ENCODE measurements around the gene FAM83F. TPM values are rescaled to one million over a fixed set of nuclear protein-coding genes. Genes with fewer than 3 reads are reported as not detected.

Gene FAM83F
- polyA plus RNA-seq, 3 donors, result 2.2 to 2.9 (median 2.7) TPM

DNA sequence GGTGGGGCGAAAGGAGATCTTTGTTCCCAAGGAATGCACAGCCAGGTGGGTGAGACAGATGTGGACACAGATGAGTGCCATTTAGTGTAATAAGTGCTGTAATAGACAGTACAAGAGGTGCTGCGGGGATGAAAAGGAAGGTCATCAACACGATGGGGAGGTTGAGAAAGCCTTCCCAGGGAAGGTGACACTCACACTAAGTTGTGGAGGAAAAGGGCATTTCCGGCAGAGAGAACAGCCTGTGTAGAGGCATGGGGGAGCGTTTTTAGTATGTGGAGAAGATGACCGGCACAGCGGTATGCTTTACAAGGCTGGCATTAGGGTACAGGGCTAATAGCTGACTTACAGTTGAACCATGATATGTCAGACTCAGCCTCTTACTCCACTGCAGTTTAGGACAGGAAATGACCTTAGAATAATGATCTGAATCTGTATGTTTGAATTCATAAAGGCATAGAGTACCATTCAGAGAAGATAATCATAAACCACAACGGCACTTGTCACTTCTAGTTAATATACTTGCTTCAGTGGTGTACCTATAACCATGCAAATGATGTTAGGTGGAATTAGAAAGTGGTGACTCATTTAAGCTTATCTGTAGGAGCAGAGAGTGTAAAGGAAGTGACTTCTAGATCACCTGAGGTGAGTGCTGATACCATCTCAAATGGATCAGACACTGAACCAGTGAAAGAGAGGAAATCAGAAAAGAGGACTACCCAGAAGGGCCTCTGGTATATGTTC, 60.6 kb downstream of the FAM83F start:
- no peak for DNase-seq

DNA sequence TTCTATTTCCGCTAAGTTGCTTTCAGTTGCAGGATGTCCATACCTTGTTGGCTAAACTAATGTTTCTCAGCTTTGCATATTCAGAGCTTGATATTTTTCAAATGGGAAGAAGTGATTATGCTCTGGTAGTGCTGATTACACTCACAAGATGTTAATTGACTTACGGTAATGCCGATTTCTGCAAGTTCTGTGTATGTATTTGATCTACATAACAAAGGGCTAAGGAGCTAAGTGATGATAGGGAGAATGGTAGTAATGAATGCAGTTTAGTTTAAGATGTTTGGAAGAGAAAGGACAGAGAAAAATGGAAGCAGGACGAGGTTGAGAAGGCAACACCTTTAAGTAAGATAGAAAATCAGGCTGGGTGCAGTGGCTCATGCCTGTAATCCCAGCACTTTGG, 61.4 kb downstream of the FAM83F start:
- DNase-seq, result no peak

DNA sequence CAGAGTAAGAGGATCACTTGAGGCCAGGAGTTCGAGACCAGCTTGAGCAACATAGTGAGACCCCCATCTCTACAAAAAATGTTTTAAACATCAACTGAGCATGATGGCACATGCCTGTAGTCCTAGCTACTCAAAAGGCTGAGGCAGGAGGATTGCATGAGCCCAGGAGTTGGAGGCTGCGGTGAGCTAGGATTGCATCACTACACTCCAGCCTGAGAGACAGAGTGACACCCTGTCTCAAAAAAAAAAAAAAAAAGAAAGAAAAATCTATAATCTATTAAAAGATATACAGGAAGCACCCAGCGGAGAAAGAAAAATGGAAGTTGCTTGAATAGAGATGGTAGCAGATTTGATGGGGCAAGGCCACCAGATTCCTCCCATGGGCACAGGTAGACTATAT, 61.8 kb downstream of the FAM83F start:
- no peak for DNase-seq

DNA sequence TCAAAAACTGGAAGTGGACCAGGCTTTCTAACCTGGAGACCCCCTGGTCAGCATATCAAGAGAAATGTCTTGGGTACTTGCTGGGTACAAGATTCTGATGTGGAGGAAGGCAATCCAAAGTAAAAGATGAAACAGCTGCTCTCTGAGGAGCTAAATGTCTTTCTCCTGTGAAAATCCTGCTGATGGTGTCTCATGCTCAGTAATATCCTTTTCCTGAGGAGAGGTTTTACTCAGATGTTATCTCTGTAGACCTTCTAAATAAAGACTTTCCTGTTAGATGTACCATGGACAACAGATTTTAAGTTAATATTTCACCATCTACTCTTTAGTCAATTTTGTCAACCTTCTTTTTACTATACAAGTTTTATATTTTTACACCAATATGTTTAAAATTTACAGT, 62.9 kb downstream of the FAM83F start:
- no peak for DNase-seq

DNA sequence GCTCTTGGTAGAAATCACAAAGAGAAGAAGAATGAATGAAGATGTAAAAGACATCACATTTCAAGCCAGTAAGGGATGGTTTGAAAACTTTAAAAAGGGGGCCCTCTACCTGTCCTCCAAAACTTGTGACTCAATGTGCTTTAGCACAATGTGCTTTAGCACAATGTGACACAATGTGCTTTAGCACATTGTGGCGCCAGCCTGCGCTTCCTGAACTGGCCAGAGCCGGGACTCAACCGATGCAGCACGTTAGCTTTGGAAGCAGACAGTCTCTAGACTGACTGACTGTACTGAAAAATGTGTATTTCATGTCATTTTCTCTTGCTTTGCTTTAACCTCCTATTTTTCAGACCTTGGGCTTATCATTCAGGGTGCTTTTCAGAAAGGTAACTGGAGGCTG, 63.5 kb downstream of the FAM83F start:
- DNase-seq, result no peak

DNA sequence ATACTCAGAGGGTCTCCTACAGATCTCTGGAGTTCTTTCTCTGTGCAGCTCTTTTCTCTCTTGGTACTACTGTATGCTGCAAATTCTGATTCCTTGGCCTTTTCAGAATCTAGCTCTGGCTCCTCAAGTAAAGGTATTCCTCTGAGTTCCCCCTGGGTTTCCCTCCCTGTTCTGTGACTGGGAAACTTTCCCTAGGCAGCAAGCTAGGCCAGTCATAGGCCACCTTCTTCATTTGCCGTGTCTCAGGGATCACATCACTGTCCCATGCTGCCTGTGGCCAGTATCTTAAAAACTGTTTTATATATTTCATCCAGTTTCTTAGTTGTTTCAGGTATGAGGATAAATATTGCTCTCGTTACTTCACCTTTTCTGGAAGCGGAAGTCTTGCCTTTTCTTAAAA, 71.2 kb downstream of the FAM83F start:
- no peak for DNase-seq

DNA sequence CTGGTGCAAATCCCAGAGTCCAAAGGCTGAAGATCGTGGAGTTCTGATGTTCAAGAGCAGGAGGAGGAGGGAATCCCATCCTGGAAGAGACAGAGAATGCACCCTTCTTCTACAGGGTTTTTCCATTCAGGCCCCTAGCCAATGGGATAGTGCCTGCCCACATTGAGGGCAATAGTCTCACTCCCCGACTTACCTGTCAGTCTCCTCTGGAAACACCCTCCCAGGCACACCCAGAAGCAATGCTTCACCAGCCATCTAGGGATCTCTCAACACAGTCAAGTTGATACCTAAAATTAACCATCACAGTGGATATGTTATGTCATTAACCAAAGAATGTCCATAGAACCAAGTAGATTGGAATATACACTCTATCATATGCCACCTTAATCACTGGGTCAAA, 72.9 kb downstream of the FAM83F start:
- DNase-seq, result no peak

DNA sequence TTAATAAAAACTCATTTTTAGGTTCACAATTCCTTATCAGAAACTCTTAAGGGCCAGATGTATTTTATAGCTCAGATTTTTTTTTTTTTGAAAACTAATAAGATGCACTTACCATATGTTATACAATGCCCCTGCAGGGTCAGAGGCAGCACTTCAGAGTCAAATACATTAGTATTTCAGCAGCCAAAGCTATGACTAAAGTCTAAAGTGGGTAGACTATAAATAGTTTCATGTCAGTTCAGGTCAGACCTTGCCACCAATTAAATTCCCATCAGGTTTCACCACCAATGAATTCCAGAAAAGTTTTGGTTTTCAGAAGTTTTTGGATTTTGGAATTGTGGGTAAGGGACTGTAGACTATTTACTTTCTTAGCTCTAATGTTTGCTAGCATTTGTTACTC, 75.9 kb downstream of the FAM83F start:
- no peak for DNase-seq

- DNase-seq, result no peak
These were observed 77.0 kb downstream of the FAM83F start for GRCh38 chr22:40071720-40072119.

DNA sequence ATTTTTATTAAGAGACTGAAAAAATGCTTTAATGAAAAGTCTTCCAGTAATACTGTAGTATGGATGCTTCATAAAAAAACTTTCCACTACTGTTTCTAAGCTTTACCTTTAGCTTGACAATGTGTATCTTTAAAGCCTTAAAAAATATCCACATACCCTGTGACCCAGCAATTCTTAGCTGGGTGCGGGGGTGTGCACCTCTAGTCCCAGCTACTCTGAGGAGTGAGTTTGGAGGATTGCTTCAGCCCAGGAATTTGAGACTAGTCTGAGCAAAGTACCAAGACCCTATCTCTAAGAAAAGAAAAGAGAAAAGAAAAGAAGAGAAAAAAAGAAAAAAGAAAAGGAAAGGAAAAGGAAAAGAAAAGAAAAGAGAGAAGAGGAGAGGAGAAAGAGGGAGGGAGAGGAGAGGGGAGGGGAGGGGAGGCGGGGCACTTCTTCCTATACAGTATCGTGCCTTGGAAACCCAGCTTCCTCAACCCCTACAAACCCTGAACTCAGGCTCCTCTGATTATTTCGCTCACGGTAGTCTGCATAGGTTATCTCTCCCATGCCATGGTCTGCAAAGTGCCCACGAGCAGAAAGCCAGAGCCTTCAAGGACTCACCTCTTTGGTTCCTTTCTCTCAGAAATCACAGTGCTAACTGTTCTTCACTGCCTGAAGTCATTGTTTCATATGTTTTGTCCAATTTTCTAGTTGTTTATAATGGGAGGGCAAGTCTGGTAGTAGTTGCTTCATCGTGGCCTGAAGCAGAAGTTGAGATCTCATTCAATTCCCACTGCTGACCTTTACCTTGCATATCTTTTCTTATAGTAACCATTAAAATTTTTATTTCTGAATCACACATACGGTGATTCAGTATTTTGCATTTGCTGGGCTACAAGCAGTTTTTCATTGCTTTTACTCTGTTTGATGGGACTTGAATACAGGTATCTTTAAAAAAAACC, 82.2 kb downstream of the FAM83F start:
- no peak for DNase-seq

- no peak for DNase-seq
These were observed 82.9 kb downstream of the FAM83F start for GRCh38 chr22:40077646-40078016.

DNA sequence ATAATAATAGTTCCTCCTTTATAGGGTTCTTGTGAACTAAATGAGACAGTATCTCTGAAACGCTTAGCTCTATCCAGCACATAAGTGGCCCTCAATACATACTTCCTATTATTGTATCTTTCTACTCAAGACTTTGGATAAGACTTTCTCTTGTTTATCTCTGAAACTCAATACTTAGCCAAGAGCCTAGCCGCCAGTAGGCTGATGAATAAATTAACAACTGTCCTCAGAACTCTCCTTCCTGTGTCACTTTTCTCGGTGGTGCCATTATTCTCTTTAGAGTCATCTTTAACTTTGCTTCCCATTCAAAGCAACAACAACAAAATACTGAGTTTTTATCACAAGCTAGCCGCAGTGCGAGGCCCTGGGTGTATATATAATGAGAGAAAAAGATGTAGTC, 86.9 kb downstream of the FAM83F start:
- no peak for DNase-seq

GRCh38 chr22:40082184-40082583, 87.4 kb downstream of the FAM83F start:
- no peak for DNase-seq

DNA sequence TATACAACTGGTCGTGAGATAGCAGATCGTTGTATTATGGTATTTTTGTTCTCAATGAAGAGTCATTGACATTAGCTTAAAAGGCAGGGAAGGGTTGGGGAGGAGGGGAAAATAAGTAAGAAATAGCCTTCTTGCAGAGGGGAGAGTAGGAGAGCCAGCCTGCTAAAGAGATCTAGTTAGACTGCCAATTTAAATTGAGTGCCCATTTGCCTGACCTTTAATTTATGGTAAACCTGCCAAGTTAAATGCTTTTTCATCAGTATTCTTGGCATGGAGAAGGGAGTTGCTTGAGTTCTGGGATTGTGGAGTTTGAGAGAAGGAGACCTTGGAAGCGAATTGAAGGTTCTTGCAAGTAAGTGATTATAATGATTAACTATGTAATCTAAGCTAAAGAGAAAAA, 89.0 kb downstream of the FAM83F start:
- no peak for DNase-seq

DNA sequence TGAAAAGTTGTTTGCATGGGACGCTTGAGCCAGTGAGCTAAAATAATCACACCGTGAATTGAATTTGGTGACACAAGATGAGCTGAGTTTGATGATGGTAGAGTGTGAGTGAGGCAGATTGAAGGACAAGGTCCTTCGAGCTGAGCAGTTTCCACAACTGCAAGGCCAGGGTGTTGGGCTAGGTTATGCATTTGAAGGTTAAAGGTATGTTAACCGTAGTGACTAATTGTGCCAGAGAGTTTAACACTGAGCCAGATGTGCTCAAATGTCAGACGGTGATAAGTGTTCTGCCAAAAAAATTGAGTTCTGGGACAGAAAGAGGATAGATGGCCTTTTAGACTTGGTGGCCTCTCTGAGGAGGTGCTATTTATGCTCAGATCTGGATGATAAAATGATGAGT, 89.5 kb downstream of the FAM83F start:
- DNase-seq, result no peak

DNA sequence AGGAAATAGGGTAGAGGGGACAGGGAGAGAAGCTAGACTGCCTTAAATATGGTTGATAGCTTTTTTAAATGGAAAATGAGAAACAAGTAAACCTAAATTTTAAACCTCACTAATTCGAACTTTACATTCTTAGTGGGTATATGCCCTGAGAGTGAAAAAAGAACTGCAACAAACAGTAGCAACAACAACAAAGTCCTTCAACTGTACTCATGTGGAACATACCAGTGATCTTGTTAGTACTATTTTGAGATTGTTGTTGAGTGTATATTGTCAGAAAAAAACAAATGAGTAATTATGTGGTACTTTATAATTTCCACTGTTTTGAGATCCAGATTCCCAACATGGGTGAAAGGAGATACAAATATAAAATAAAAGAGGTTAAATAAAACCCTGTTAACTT, 94.1 kb downstream of the FAM83F start:
- no peak for DNase-seq

Other genes starting within 250 kb of the FAM83F start
- not detected for gene ENTHD1, start 101.2 kb upstream of the FAM83F start, polyA plus RNA-seq (ENCODE audit: insufficient read length in 3 of 3)
- gene GRAP2, start 93.9 kb upstream of the FAM83F start, polyA plus RNA-seq (ENCODE audit: insufficient read length in 3 of 3), result 1 to 10 TPM in 2 of 3 donors, under 1 TPM in 1; 0.95 to 1.5 (median 1.2) TPM
- gene TMA7B, start 34.6 kb upstream of the FAM83F start, polyA plus RNA-seq (ENCODE audit: insufficient read length in 3 of 3), result under 1 TPM in 1 of 3 donors, not detected in 2; 0.13 TPM
- gene TNRC6B, start 183.0 kb downstream of the FAM83F start, polyA plus RNA-seq (ENCODE audit: insufficient read length in 3 of 3), result 10 to 100 TPM; 11.7 to 19.3 (median 16.7) TPM